Kidney glomerular epithelial cell (primary cell): ENCODE measurements around the gene MROH2A.

ENCODE experiments used
- DNase-seq: peaks from one replicate; lab custom pipeline; 2025; lab: John Stamatoyannopoulos, UW

Gene MROH2A

GRCh38 chr2:233761040-233761769, 16.9 kb upstream of the MROH2A start:
- DNase-seq = no peak

- peak; percentile 29 for DNase-seq
Measured at GRCh38 chr2:233764264-233764663, 13.9 kb upstream of the MROH2A start.

GRCh38 chr2:233764761-233765160, 13.4 kb upstream of the MROH2A start:
- DNase-seq = no peak

GRCh38 chr2:233766416-233766815, 11.7 kb upstream of the MROH2A start:
- DNase-seq = no peak

- DNase-seq = no peak
Measured at GRCh38 chr2:233768076-233768475, 10.1 kb upstream of the MROH2A start.

GRCh38 chr2:233769260-233769659, 8.9 kb upstream of the MROH2A start:
- no peak for DNase-seq

GRCh38 chr2:233772153-233772552, 6.0 kb upstream of the MROH2A start:
- DNase-seq = no peak

GRCh38 chr2:233772583-233772982, 5.5 kb upstream of the MROH2A start:
- no peak for DNase-seq

- DNase-seq = no peak
Measured at GRCh38 chr2:233773854-233774253, 4.3 kb upstream of the MROH2A start.

- no peak for DNase-seq
Measured at GRCh38 chr2:233775414-233775813, 2.7 kb upstream of the MROH2A start.

- DNase-seq = no peak
Measured at GRCh38 chr2:233779722-233780121, 1.6 kb downstream of the MROH2A start.

- no peak for DNase-seq
Measured at GRCh38 chr2:233780771-233781170, 2.6 kb downstream of the MROH2A start.

- no peak for DNase-seq
Measured at GRCh38 chr2:233789554-233789953, 11.4 kb downstream of the MROH2A start.

GRCh38 chr2:233791151-233791882, 13.2 kb downstream of the MROH2A start:
- no peak for DNase-seq

GRCh38 chr2:233791883-233792329, 13.8 kb downstream of the MROH2A start:
- no peak for DNase-seq

GRCh38 chr2:233792720-233793119, 14.6 kb downstream of the MROH2A start:
- DNase-seq = no peak

- no peak for DNase-seq
Measured at GRCh38 chr2:233793465-233794127, 15.5 kb downstream of the MROH2A start.

GRCh38 chr2:233794128-233794658, 16.1 kb downstream of the MROH2A start:
- DNase-seq = no peak

- DNase-seq = no peak
Measured at GRCh38 chr2:233795735-233796171, 17.6 kb downstream of the MROH2A start.

GRCh38 chr2:233796254-233796653, 18.1 kb downstream of the MROH2A start:
- DNase-seq = no peak

- DNase-seq = no peak
Measured at GRCh38 chr2:233798335-233799086, 20.4 kb downstream of the MROH2A start.
